Kidney epithelial cell (primary cell): ENCODE measurements around the gene CCDC14. TPM values are rescaled to one million over a fixed set of nuclear protein-coding genes. Genes with fewer than 3 reads are reported as not detected.
"Not testable (repeated sequence)": the region's sequence is repeated elsewhere in the genome, so short reads cannot be mapped to it uniquely, and the experiment has no call there.

Source experiments
- DNase-seq: peaks from one replicate; pipeline ENCODE4 v3.0.0-alpha.2; 2010; ENCODE audit warnings: low read depth
- H3K27me3 ChIP-seq: 2 replicates; pipeline ENCODE4 v1.6.0; 2011; ENCODE audit warnings: low read length; ENCODE audit not compliant: control insufficient read depth, insufficient read depth
- H3K36me3 ChIP-seq: 2 replicates; pipeline ENCODE4 v1.5.1; 2011; ENCODE audit warnings: low read length; ENCODE audit not compliant: control insufficient read depth, insufficient read depth
- H3K4me3 ChIP-seq: 2 replicates; pipeline ENCODE4 v1.5.1; 2011; ENCODE audit warnings: low read depth, mild to moderate bottlenecking, control low read depth, low read length
- CTCF ChIP-seq: IDR thresholded peaks from 2 replicates; pipeline ENCODE4 v1.5.1; 2011; ENCODE audit warnings: mild to moderate bottlenecking, moderate library complexity, low read length, control low read depth, inconsistent platforms; ENCODE audit not compliant: insufficient read depth, poor library complexity, severe bottlenecking
- total RNA-seq: library from RNA; depleted of rRNA; stranded (reverse); fragments of >200 nt; gene quantifications from 2 replicates; pipeline ENCODE4 v1.2.3, GENCODE V29; 2015

CCDC14 gene
- 24.2 and 37.0 TPM in 2 replicates for total RNA-seq

GRCh38 chr3:123960781-123961507, at the start of gene CCDC14:
CCDC14 (minus strand) TSS chr3:123961229; CDS start chr3:123961173, 56 bp downstream.
- Histone ChIP-seq H3K36me3 (no peaks in the 10 kb centered on the region), H3K27me3 (no peaks in the 10 kb centered on the region), H3K4me3 (peak within 1 kb of the TSS; percentile 76)
- peak; percentile 88 for DNase-seq
- no peak for TF ChIP-seq CTCF

GRCh38 chr3:124008321-124008720, 47.3 kb upstream of the CCDC14 start:
- DNase-seq, result not testable (repeated sequence)

GRCh38 chr3:124007186-124007585, 46.2 kb upstream of the CCDC14 start:
- H3K36me3 ChIP-seq, result no peaks in the 10 kb centered on the region
- H3K27me3 ChIP-seq, result no peaks in the 10 kb centered on the region
- no peak for TF ChIP-seq CTCF
- no peak overlapping the region for H3K4me3 ChIP-seq
- DNase-seq, result no peak

More at GRCh38 chr3:124008321-124008720, 47.3 kb upstream of the CCDC14 start:
- H3K4me3 ChIP-seq, H3K27me3 ChIP-seq, H3K36me3 ChIP-seq: not testable (repeated sequence)

GRCh38 chr3:124002405-124003079, 41.5 kb upstream of the CCDC14 start:
- not testable (repeated sequence) for DNase-seq, H3K4me3 ChIP-seq, H3K36me3 ChIP-seq, H3K27me3 ChIP-seq

GRCh38 chr3:124001366-124001765, 40.3 kb upstream of the CCDC14 start:
- not testable (repeated sequence) for DNase-seq, H3K27me3 ChIP-seq

GRCh38 chr3:123997543-123997942, 36.5 kb upstream of the CCDC14 start:
- H3K36me3 ChIP-seq, result no peaks in the 10 kb centered on the region
- TF ChIP-seq CTCF, result no peak
- no peak overlapping the region for H3K4me3 ChIP-seq
- H3K27me3 ChIP-seq, result peaks cover 2% of the 10 kb centered on the region
- DNase-seq, result no peak

More at GRCh38 chr3:124001366-124001765, 40.3 kb upstream of the CCDC14 start:
- not testable (repeated sequence) for H3K4me3 ChIP-seq, H3K36me3 ChIP-seq

- no peak for TF ChIP-seq CTCF
- no peak for DNase-seq
- H3K36me3 ChIP-seq, result no peaks in the 10 kb centered on the region
- no peak overlapping the region for H3K4me3 ChIP-seq
- peaks cover 6% of the 10 kb centered on the region for H3K27me3 ChIP-seq
Measured at GRCh38 chr3:123993818-123994217, 32.8 kb upstream of the CCDC14 start.

- H3K36me3 ChIP-seq, H3K27me3 ChIP-seq, H3K4me3 ChIP-seq, DNase-seq: not testable (repeated sequence)
Measured at GRCh38 chr3:123991730-123992588, 30.9 kb upstream of the CCDC14 start, which contains the start of gene ROPN1. ROPN1 (minus strand) TSS chr3:123992124; CDS start chr3:123980481, 11,643 bp downstream.
